G401 (cell line): ENCODE measurements around the gene RYK. TPM values are rescaled to one million over a fixed set of nuclear protein-coding genes. Genes with fewer than 3 reads are reported as not detected.

Experiments
- DNase-seq: peaks from one replicate; pipeline ENCODE4 v3.0.0-alpha.2; 2015; ENCODE audit warnings: low spot score
- in situ Hi-C: cut with HindIII; loops from 2 replicates; pipeline ENCODE4 v1.10.0; 2016; ENCODE audit warnings: low sequenced_read_pairs, mixed read lengths
- total RNA-seq: library from RNA; depleted of rRNA; stranded (reverse); fragments of >200 nt; shearing (Covaris generic); gene quantifications from 2 replicates; pipeline ENCODE4 v1.2.3, GENCODE V29; 2014; rRNA removed

The RYK gene
- total RNA-seq, 1 experiment from 2014 or later = 131 TPM

- in situ Hi-C loops = no loop called here
- no peak for DNase-seq
These were observed 139.7 kb downstream of the RYK start for GRCh38 chr3:134110963-134111362.

Other genes starting within 250 kb of the RYK start
- gene SLCO2A1, start 220.9 kb downstream of the RYK start, total RNA-seq = not detected in 2 replicates
- gene AMOTL2, start 123.6 kb upstream of the RYK start, total RNA-seq = 177 and 190 TPM in 2 replicates
- 120 and 127 TPM in 2 replicates for gene ANAPC13, start 235.1 kb upstream of the RYK start, total RNA-seq
- gene CEP63, start 235.2 kb upstream of the RYK start, total RNA-seq = 9.7 and 16.8 TPM in 2 replicates